ENCODE measurements around the gene CRB3. TPM values are rescaled to one million over a fixed set of nuclear protein-coding genes. Genes with fewer than 3 reads are reported as not detected.

The CRB3 gene
- total and polyA plus RNA-seq, 2 of the 13 experiments (the other 11 are each of a cell fraction or from before 2014, with no cell fraction given), result 10.6 to 25.6 TPM

DNA sequence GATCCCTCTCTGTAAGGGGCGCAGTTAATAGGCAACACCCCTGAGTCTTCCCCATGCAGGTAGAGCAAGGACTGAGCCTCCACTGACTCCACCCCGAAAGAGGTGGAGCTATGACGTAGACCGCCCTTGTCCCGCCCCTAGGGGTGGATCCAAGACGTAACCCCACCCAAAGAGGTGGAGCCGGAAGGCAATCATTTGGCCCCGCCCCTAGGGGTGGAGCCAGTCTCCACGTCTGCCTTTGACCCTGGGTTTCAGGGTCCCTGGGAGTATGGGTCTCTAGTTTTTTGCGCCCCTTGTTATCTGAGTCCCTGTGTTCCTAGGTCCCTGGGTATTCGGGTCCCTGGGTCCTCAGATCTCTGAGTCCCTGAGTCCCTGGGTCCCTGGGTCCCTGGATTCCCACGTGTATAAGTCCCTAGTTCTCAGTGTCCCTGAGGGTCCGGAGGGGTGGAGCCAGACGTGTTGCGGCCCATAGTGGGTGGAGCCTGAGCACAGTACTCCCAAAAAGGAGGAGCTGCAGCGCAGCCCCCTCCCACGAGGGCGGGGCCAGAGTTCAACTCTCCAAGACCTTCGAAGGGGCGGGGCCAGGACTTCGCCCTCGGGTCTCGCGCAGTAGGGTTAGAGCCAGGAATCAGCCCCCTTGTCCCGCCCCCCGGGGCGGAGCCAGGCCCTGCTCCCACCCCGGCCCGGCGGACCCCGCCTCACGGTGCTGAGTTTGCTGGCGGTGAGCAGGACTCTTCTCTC, 12.3 kb downstream of the CRB3 start (continued):
- TF ChIP-seq, protein P1, sequence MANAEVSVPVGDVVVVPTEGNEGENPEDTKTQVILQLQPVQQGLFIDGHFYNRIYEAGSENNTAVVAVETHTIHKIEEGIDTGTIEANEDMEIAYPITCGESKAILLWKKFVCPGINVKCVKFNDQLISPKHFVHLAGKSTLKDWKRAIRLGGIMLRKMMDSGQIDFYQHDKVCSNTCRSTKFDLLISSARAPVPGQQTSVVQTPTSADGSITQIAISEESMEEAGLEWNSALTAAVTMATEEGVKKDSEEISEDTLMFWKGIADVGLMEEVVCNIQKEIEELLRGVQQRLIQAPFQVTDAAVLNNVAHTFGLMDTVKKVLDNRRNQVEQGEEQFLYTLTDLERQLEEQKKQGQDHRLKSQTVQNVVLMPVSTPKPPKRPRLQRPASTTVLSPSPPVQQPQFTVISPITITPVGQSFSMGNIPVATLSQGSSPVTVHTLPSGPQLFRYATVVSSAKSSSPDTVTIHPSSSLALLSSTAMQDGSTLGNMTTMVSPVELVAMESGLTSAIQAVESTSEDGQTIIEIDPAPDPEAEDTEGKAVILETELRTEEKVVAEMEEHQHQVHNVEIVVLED (CRISPR knock-in tag; IDR thresholded peaks at IDR 0.05; ENCODE audit: borderline replicate concordance), result no peak
- no peak for TF ChIP-seq NPAS2 (CRISPR knock-in tag; IDR thresholded peaks at IDR 0.05; ENCODE audit: borderline replicate concordance)
- no peak for TF ChIP-seq AGO2 (optimal IDR thresholded peaks at IDR 0.05; ENCODE audit: low read depth, low read length)
- no peak for TF ChIP-seq NRL (CRISPR knock-in tag; IDR thresholded peaks at IDR 0.05; ENCODE audit: borderline replicate concordance)
- TF ChIP-seq ELF4 (CRISPR knock-in tag; IDR thresholded peaks at IDR 0.05; ENCODE audit: borderline replicate concordance), result no peak
- no peak for TF ChIP-seq RBAK (CRISPR knock-in tag; IDR thresholded peaks at IDR 0.05)
- TF ChIP-seq KLF11 (CRISPR knock-in tag; IDR thresholded peaks at IDR 0.05), result no peak
- no peak for TF ChIP-seq HMG20B (CRISPR knock-in tag; conservative IDR thresholded peaks at IDR 0.05)
- no peak for TF ChIP-seq KLF15 (CRISPR knock-in tag; IDR thresholded peaks at IDR 0.05; ENCODE audit: borderline replicate concordance)
- no peak for TF ChIP-seq SKIL (CRISPR knock-in tag; IDR thresholded peaks at IDR 0.05; ENCODE audit: borderline replicate concordance)
- TF ChIP-seq FOXA1 (IDR thresholded peaks at IDR 0.05), result no peak
- TF ChIP-seq FOXA1 (CRISPR knock-in tag; IDR thresholded peaks at IDR 0.05), result no peak

All from HepG2 (cell line).